ENCODE data around the gene DPP8.
"Not testable (repeated sequence)": the region's sequence is repeated elsewhere in the genome, so short reads cannot be mapped to it uniquely, and the experiment has no call there.

DPP8 gene

GRCh38 chr15:65408324-65409035 is 109.0 kb downstream of the DPP8 start:
- Mint-ChIP-seq H3K4me1 (peaks cover 7% of the 10 kb centered on the region), H3K9me3 (no peaks in the 10 kb centered on the region), H3K36me3 (no peaks in the 10 kb centered on the region), H3K4me3 (no peak overlapping the region), H3K27ac (no peak overlapping the region)
- DNase-seq (ENCODE audit: low spot score in 2 of 2) (no peak), ATAC-seq (no peak)

DNA sequence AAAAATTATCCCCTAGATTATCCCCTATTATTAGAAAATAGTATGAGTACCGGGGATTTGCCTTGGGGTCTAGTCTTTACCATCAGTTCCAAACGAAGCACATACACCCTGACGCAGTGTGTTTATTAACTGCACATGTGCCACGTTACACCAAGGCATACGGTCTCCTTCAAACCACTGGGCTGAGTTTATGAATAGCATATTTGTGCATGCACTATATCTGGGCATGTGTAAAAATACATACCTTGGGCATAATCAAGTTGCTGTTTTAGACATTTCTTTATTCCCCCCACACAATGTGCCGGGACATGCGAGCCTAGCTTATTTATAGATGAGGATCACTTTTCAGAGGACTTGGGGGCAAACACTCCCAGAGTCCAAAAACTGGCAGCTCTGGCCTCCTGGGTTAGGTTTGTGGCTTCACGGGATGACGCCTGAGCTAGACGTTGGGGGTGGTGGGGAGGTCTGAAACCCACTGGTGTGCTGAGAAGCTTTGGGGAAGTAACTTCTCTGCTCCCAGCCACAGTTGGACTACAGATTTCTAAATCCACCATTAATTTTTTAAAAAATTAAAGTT is 111.0 kb downstream of the DPP8 start:
- H3K4me3 Mint-ChIP-seq = no peak overlapping the region
- no peaks in the 10 kb centered on the region for H3K36me3 Mint-ChIP-seq
- H3K4me1 Mint-ChIP-seq = peaks cover 7% of the 10 kb centered on the region
- ATAC-seq (no peak), DNase-seq (ENCODE audit: low spot score in 2 of 2) (no peak)
- H3K9me3 Mint-ChIP-seq = no peaks in the 10 kb centered on the region
- no peak overlapping the region for H3K27ac Mint-ChIP-seq

GRCh38 chr15:65405791-65406423 is 111.6 kb downstream of the DPP8 start:
- DNase-seq (ENCODE audit: low spot score in 2 of 2) (no peak), ATAC-seq (no peak)
- no peak overlapping the region for H3K4me3 Mint-ChIP-seq
- H3K4me1 Mint-ChIP-seq = peaks cover 7% of the 10 kb centered on the region
- no peaks in the 10 kb centered on the region for H3K9me3 Mint-ChIP-seq
- no peaks in the 10 kb centered on the region for H3K36me3 Mint-ChIP-seq
- H3K27ac Mint-ChIP-seq = no peak overlapping the region

DNA sequence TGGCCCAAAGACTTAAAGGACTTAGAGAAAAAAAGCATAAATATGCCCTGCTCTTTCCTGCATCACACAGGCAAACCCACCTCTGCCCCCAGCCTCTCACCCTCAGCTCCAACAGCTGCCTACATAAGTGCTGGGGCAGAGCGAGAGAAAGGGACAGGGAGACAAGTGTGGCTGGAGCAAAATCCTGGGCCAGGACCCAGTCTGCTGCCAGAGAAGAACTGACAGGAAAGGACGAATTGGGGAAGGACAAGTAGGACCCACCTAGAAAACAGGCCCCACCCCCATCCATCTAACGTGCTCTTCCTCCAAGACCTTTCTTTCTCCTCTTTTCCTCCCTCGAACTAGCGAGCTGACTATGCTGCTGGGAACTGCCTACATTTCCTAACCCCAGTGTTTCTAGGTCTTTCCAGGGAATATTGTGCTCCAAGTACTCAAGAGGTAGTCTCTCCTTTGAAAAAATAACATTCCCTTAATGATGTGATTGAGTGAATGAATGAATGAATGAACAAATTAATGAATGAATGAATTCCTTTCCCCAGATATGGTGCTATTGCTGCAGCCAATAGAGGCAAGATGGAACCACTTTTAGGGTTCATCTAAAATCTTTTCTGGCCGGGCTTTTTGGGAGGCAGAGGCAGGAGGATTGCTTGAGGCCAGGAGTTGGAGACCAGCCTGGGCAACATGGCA is 113.2 kb downstream of the DPP8 start:
- DNase-seq (ENCODE audit: low spot score in 2 of 2) = no peak
- H3K4me3 Mint-ChIP-seq = no peak overlapping the region
- H3K27ac Mint-ChIP-seq = no peak overlapping the region
- no peak for ATAC-seq
- no peaks in the 10 kb centered on the region for H3K36me3 Mint-ChIP-seq
- peaks cover 5% of the 10 kb centered on the region for H3K4me1 Mint-ChIP-seq
- no peaks in the 10 kb centered on the region for H3K9me3 Mint-ChIP-seq

DNA sequence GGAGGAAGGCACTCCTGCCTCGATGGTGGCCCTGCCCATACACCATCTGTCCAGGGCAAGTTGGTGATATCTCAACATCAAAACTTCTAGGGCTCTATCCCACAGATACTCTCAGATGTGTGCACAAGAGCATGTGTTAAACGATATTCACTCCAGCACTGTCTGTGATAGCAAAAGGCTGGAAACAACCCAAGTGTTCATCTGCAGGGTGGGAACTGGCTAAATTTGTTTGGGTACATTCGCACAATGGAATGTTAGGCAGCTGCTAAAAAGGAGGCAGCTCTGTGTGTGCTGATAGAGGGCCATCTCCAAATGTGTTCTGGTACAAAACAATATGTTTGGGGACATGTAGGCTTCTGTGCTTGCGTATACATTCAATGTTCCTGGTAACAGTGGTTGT is 114.5 kb downstream of the DPP8 start:
- H3K9me3 Mint-ChIP-seq = no peaks in the 10 kb centered on the region
- H3K4me3 Mint-ChIP-seq = no peak overlapping the region
- no peak overlapping the region for H3K27ac Mint-ChIP-seq
- ATAC-seq = no peak
- H3K4me1 Mint-ChIP-seq = no peaks in the 10 kb centered on the region
- H3K36me3 Mint-ChIP-seq = no peaks in the 10 kb centered on the region
- DNase-seq (ENCODE audit: low spot score in 2 of 2) = no peak

DNA sequence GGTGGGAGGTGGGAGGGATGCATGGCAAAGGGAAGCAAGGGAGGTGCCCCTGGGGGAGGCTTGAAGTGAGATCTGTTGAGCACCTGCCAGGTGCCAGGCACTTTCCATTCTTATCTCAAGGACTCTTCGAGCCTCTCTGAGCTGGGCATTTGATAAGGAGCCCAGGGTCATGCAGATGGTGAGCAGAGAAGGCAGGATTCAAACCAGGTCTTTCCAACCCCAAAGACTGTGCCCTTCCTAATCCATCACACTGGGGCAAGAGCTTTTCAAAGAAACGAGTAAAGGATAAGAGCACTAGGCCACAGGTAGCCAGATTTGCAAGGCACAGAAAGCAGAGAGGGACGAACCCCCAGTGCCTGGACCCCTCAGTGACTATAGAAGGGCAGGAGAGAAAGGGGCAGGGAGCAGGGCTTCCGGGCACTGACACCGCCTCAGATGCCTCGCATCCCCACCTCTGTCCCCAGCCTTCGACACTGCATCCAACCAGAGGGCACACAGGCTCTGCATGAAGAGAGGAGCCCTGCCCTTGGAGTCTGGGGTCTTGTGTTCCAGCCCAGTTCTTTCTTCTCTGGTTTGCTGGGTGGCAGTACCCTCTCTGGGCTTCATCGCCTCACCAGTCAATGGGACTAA is 115.8 kb downstream of the DPP8 start:
- DNase-seq (ENCODE audit: low spot score in 2 of 2) (no peak), ATAC-seq (peak; percentile 17)
- Mint-ChIP-seq H3K9me3 (no peaks in the 10 kb centered on the region), H3K4me1 (peaks cover 4% of the 10 kb centered on the region), H3K4me3 (no peak overlapping the region), H3K36me3 (no peaks in the 10 kb centered on the region), H3K27ac (no peak overlapping the region)

GRCh38 chr15:65400760-65401610 is 116.5 kb downstream of the DPP8 start:
- Mint-ChIP-seq H3K27ac (no peak overlapping the region), H3K4me1 (peaks cover 12% of the 10 kb centered on the region)
- DNase-seq (ENCODE audit: low spot score in 2 of 2) = peak in 1 of 2 donors; percentile 70

DNA sequence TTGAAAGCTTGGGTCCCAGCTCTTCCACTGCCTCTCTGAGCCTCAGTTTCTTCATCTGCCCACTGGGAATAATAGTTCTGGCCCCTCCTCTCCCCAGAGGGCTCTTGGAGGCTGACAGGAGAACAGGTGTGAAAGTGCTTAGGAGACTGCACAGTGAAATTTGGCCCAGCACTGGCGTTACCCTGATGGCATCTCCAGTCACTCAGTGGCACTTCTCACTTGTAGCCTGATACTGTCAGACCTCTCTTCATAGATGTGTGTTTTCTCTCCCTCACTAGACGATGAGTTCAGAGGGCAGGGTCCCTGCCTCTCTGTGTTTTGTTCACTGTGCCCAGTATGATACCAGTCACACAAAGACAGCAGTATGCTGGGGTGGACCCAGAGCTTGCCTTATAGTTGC is 117.5 kb downstream of the DPP8 start:
- Mint-ChIP-seq H3K36me3 (no peaks in the 10 kb centered on the region), H3K9me3 (no peaks in the 10 kb centered on the region), H3K4me3 (no peak overlapping the region), H3K27ac (no peak overlapping the region), H3K4me1 (peaks cover 12% of the 10 kb centered on the region)
- peak; percentile 12 for ATAC-seq
- DNase-seq (ENCODE audit: low spot score in 2 of 2) = no peak

More at GRCh38 chr15:65400760-65401610, 116.5 kb downstream of the DPP8 start:
- Mint-ChIP-seq H3K9me3 (no peaks in the 10 kb centered on the region), H3K4me3 (no peak overlapping the region), H3K36me3 (no peaks in the 10 kb centered on the region)
- ATAC-seq = peak; percentile 77

DNA sequence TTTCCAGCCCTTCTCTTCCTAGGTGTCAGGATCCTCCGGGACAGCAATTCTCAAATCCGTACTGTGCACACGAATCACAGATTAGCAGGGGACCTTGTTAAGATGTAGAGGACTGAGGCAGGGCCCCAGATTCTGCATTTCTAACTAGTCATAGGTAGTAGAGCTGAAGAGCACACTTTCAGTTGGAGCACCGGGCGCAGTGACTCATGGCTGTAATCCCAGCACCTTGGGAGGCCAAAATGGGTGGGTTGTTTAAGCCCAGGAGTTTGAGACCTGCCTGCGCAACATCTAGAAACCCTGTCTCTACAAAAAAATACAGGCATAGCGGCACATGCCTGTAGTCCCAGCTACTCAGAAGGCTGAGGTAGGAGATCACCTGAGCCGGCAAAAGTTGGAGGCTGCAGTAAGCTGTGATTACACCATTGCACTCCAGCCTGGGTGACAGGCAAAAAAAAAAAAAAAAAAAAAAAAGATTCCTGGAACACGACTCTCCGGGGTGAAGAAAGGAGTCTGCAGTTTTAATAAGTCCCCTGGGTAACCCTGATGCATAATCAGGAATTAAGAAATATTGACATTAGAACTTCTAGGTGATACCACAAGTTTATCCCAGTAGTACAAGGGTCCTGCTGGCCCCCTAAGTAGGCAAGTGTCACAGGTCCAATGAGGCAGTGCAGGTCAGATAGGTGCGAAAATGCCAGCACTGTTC is 118.3 kb downstream of the DPP8 start:
- no peak for DNase-seq (ENCODE audit: low spot score in 2 of 2)
- no peak for ATAC-seq
- Mint-ChIP-seq H3K9me3 (no peaks in the 10 kb centered on the region), H3K36me3 (no peaks in the 10 kb centered on the region), H3K4me1 (peaks cover 12% of the 10 kb centered on the region), H3K27ac (no peak overlapping the region), H3K4me3 (no peak overlapping the region)

DNA sequence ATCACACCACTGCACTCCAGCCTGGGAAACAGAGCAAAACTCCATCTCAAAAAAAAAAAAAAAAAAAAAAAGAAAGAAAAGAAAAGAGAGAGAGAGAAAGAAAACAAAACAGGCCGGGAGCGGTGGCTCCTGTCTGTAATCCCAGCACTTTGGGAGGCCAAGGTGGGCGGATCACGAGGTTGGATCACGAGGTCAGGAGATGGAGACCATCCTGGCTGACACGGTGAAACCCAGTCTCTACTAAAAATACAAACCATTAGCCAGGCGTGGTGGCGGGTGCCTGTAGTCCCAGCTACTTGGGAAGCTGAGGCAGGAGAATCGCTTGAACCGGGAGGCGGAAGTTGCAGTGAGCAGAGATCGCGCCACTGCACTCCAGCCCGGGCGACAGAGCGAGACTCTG is 119.0 kb downstream of the DPP8 start:
- peaks cover 12% of the 10 kb centered on the region for H3K4me1 Mint-ChIP-seq
- not testable (repeated sequence) for ATAC-seq; H3K4me3 Mint-ChIP-seq; DNase-seq (ENCODE audit: low spot score in 2 of 2); H3K9me3 Mint-ChIP-seq; H3K27ac Mint-ChIP-seq; H3K36me3 Mint-ChIP-seq

GRCh38 chr15:65396965-65397317 is 120.5 kb downstream of the DPP8 start:
- DNase-seq (ENCODE audit: low spot score in 2 of 2) (no peak), ATAC-seq (no peak)
- no peak overlapping the region for H3K27ac Mint-ChIP-seq
- H3K4me1 Mint-ChIP-seq = peaks cover 12% of the 10 kb centered on the region
- no peaks in the 10 kb centered on the region for H3K36me3 Mint-ChIP-seq
- no peak overlapping the region for H3K4me3 Mint-ChIP-seq
- H3K9me3 Mint-ChIP-seq = no peaks in the 10 kb centered on the region

DNA sequence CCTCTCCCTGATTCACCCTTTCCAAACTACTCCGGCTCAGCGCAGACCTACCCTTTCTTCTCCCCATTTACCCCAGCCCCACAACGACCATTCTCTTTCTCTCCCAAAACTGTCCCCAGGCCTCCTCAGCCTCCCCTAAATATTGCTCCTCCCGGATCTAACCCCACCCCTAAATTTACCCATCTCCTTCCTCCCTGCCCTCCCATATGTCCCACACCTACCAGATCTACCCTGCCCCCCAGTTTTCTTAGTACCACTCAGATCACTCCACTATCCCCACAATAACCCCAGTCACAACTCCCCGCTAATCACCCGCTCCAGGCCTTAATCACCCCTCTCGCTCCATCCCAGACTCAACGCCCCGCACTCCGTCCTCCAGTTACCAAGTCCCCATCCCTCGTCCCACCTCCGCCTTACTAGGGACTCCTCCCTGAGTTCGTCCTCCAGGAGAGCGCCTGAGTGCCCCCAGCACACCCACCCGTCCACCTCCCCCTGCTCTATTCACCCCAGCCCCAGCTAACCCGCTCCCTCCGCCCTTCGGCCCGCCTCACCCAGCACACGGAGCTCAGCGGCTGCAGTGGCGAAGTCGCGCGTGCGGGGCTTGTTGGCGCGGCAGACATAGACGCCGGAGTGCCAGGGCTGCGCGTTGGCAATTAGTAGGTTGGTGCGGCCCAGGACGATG is 121.1 kb downstream of the DPP8 start:
- Mint-ChIP-seq H3K9me3 (no peaks in the 10 kb centered on the region), H3K4me1 (peaks cover 12% of the 10 kb centered on the region), H3K27ac (no peak overlapping the region), H3K4me3 (no peak overlapping the region), H3K36me3 (no peaks in the 10 kb centered on the region)
- ATAC-seq (no peak), DNase-seq (ENCODE audit: low spot score in 2 of 2) (no peak)

- ATAC-seq = no peak
Measured at GRCh38 chr15:65395567-65396202, 121.8 kb downstream of the DPP8 start.

More at GRCh38 chr15:65395567-65396202, 121.8 kb downstream of the DPP8 start:
- Mint-ChIP-seq H3K4me3 (no peak overlapping the region), H3K4me1 (peaks cover 12% of the 10 kb centered on the region), H3K9me3 (no peaks in the 10 kb centered on the region), H3K27ac (no peak overlapping the region), H3K36me3 (no peaks in the 10 kb centered on the region)
- no peak for DNase-seq (ENCODE audit: low spot score in 2 of 2)

All from stimulated activated effector memory CD8-positive, alpha-beta T cell treated with anti-CD3 and anti-CD28 coated beads, Interleukin-12 subunit alpha, Interleukin-12 subunit beta, amount 100 ng/mL, for 72 hours (primary cell).